Stimulated activated CD4-positive, alpha-beta T cell treated with anti-CD3 and anti-CD28 coated beads, Interleukin-1b, Interleukin-23, amount 100 ng/mL, for 1 hour (primary cell): ENCODE measurements around the gene LIPA.
"Not testable (repeated sequence)": the region's sequence is repeated elsewhere in the genome, so short reads cannot be mapped to it uniquely, and the experiment has no call there.

Experiments
- DNase-seq, 2 donors: peaks; one replicate each; pipeline ENCODE4 v3.0.0-alpha.2; 2020; ENCODE audit warnings: low read depth in 2 of 2

The LIPA gene

DNA sequence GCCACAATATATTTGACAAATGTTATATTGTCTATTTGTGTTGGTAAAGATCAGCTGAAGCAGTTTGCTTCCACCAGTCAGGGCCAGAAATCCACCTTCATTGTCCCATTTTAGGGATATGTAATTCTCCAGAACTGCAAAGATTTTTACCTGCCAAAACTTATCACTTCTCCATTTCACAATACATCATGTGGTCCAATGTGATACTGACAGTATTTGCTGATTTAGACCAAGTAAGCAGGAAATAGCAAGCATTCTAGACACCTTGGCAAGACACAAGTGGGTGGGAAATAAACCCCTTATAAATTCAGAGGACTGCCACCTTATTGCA, 18.5 kb upstream of the LIPA start:
- no peak for DNase-seq

DNA sequence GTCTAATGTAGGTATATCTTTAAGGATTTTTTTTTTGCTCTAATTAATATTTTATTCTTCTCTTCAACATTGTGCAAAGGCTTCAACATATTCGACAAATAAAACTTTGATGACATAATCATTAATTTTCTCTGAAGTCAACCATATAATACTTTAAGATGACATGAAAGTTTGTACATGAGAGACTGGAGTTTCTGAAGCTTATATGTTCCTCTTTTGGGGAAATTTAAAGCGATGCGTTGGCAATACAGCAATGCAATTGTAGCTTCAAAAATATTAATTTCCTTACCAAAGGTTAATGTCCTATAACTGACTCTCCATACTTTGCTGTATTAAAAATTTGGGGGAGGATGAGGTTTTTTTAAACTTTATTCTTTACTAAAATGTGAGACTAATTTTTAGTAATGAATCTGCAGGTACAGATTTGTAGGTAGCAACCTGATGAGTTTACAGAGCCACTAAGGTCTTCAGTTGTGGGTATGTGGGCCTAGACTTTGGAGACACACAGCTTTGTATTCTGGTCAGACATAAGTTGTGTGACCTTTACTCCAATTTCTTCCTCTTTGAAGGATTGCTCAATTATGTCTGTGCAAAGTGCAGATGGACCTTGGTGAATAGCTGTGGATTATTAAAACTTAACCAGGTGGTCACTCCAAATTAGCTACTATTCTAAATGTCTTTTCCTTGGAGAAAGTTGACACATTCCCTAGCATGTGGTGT, 18.0 kb upstream of the LIPA start:
- DNase-seq, result no peak

DNA sequence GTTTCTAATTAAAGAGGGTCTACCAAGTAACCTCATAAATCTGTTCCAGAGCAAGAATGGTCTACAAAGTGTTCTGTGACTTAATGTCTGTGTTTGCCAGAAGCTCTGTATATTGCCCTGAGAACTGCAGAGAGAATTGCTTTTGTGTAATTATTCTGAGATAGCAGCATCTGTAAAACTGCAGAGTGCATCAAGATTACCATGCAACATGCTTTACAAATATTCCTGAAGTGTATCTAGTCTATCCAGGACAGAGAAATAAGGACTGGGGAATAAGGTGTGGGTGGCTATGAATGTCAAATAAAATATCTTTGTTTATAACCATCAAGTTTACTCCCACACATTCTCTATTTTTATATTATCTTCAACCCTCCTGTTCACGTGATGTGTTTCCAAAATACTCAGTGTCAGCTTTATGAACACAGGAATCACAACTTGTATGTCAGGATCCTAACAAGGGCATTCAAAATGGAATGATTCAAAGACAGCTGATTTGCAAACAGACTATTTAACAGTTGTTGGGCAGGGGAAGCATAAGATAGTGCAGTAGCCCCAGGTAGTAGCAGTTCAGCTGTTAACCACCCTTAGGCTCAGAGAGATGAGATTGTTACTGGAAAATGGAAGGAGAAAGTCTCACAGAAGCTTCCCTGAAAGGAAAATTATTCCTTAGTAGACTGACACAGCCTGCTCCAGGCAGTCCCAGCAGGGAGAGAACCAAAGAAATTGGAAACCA, 15.3 kb upstream of the LIPA start:
- DNase-seq, result no peak

DNA sequence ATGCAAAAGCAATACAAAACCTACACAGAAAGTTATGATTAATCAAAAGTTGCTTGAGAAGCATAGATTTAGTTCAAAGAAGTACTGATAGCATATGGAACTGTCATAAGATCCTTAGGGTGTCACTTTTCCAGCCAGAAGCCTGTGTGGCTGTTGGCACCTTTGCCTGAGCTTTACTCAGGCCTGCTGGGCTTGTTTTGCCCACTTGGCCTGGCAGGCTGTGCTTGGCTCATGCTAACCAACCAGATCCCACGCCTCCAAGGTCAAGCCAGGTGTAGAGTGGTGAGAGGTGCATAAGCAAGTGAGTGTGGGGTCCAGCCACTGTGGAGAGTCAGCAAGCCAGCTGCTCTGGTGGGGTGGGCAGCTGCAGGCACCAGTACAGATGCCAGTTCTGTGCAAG, 12.0 kb upstream of the LIPA start:
- no peak for DNase-seq

DNA sequence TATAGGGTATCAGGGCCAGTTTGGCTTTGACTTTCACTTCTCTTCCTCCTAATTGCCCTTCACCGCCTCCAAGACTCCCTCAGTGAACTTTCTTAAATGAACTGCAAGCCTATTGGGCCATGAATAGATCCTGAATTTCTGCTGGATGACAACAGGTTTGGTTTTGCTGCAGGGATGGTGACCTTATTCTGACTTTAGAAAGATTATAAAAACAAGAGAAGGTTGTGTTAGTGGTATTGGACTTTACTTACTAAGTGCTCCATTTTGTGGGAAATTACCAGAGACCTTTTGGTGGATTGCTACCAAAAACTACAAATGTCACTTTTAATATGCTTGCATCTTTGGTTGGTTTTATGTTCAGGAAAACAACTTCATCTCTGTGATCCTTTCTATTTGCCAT, 11.5 kb upstream of the LIPA start:
- no peak for DNase-seq

DNA sequence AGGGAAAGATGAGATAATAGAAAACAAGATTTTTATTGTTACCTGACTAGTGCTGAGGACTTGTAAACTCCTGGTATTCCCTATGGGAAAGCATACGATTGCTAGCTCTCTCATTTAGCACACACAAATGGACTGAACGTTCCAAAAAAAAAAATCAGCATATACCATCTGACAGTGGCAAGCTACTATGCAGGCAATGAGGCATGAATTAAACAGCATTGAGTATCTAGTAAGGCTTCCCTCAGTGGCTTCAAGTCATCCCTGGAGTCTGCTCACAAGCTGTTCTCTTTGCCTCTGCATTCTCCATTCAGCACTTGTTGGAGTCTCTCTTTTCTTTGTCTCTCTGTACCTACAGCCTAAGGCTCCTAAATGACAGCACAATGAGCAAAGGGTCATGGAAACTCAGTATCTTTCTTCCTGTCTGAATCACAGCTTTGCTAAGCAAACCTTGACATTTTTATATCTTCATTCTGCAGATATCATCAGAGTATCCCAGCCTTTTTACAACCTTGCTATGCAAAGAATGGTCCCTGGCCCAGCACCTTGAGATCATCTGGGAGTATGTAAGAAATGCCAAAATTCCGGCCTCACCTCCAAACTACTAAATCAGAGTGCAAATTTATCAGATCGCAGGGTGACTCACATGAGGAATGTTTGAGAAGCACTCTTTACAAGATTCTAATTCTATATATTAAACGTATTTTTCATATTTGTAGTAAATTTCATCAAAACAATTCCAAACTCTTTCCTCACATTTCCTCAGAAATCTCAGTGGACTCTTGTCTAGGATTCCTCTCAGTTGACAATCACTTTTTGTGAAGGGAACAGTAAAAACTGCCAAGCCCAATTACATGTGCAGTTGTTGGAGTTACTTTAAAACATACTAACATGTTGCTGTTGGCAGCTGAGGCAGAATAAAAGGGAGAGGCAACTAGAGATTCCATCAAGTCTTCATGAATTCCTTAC, 10.8 kb upstream of the LIPA start:
- DNase-seq, result no peak

DNA sequence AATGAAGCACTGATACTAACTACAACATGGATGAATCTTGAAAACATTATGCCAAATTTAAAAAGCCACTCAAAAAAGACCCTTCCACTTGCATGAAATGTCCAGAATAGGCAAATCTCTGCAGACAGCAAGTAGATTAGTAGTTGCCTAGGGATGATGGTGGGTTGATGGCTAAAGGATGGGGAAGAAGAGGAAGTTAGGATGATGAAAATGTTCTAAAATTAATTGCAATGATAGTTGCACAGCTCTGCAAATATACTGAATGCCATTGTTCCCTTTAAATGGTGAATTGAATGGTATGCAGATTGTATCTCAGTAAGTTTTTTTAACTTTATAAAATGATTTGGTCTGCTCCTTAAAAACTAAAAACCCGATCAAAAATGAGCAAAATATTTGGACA, 7.3 kb upstream of the LIPA start:
- DNase-seq, result no peak

DNA sequence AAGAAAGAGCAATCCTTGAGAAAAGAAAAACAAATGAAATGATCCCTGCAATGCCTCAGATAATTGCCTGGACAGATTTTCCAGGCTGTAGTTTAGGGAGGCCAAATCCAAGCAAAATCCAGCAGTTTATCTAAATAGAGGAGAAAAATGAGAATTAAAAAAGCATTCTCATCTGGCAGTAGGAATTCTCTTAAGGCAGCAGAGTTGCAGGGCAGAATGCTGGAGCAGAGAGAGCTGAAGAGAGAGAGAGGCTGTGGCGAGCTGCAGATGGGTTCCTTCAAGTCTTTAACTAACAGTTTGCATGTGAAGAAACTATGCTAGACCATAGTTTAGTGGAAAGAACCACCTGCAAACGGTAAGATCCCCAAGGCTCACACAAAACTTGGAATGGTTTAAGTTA, 6.0 kb upstream of the LIPA start:
- DNase-seq, result no peak

DNA sequence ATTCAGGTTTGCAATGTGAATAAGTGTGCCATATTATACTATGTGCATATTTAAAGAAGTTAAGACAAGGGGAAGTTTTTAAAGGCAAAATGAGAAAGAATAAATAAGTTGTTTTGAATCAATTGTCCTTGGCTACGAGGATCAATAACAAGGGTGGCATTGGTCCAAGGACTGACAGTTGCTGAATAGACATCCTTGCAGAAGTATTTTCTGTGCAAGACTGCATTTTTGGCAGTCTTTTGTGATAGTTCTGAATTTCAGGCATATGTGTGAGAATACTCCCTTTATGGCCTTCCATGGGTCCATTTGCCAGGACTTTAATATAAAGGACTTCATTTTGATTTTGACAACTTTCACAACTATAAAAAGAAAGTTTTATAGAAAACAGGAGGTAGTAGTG, 5.4 kb upstream of the LIPA start:
- no peak for DNase-seq

DNA sequence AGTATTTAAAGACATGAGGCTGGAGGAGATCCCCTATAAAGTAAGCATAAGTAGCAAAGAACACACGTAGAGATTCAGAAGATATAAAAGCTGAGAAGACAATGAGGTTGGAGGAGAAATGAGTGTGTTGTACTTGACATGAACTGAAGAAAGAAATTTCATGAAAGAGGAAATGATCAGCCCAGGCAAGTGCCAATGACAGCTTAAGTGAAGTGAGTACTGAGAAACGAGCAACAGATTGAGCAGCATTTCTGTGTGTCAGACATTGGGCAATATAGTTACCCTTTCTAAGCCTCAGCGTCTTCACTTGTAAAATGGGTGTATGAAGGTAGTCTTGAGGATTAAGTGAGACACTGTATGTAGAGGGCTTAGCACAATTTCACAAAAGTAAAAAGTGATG, 4.8 kb upstream of the LIPA start:
- no peak for DNase-seq

DNA sequence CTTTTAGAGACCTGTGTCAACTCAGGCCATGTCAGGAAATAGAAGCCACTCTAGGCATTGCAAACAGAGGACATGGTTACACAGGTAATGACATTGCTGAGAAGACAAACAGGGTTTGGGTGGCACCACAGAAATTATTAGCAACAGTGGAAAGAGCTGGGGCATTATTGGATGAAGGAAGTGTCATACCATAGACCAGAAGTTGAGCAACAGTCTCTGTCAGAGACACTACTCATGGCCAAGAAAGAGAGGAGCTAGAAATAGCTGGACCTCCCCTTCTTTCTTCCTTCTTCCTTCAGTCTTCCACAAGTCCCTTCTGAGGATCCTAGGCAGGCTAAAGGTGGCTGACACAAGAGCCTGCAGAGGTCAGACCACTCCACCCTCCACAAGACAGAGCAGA, 4.2 kb upstream of the LIPA start:
- DNase-seq, result no peak

DNA sequence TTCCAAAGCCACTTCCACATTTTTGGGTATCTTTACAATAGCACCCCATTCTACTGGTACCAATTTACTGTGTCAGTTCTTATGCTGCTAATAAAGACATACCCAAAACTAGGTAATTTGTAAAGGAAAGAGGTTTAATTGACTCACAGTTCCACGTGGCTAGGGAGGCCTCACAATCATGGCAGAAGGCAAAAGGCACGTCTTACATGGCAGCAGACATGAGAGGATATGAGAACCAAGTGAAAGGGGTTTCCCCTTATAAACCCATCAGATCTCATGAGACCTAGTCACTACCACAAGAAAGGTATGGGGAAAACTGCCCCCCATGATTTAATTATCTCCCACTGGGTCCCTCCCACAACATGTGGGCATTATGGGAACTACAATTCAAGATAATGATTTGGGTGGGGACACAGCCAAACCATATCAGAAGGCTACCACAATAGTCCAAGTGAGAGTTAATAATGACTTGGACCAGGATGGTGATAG, 3.6 kb upstream of the LIPA start:
- DNase-seq, result not testable (repeated sequence)

DNA sequence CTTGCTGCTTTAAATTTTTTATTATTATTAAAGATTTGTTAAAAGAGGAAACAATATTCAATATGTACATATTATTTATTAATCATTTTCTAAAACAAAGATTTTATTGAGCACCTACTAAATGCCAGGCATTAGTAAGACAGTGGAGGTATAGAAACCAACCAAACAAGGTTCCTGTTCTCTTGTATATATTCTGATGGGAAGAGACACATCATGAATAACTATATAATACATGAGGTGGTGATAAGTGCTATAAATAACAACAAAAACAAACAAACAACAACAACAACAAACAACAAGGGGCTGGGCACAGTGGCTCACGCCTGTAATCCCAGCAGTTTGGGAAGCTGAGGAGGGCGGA, 630 bp upstream of the LIPA start:
- DNase-seq, result no peak

DNA sequence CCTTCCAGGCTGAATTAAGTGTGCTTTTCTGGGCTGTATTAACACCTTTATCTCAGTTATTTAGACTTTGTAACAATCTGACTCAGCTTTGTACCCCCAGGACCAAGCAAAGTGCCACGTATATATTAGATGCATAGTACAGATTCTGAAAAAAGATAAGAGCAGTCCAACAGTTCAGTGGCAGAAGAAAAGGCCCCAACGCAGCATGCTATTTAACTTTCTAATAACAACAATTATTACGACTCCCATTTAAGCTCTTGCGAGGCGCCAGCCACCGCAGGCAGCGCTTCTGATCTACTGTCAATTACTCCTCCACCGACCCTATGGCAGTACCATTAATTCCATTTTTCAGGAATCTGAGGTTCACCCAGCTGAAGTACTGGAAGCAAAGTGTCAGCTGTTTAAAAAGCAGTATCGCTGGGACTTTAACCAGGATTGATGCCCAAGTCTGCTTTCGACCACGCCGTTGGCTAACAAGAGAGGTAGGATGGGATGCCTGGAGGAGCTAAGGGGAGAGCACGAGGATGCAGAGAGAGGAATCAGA, 638 bp downstream of the LIPA start:
- DNase-seq, result no peak

DNA sequence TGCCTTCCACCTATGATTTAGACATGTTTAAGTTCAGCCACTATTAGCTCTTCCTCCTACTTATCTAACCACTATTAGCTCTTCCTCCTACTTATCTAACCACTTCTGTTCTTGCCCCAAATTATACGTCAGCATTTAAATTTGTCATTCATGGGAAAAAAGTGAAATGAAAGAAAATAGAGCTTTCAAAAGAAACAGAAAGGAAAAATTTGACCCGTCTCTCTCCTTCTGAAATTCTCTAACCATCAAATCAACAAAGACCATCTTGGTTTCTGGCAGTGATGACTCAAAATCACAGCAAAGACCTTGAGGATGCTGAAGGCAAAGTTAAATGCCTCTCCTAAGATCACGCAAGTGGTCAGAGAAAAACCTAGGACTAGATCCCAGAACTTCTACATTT, 2.6 kb downstream of the LIPA start:
- no peak for DNase-seq

DNA sequence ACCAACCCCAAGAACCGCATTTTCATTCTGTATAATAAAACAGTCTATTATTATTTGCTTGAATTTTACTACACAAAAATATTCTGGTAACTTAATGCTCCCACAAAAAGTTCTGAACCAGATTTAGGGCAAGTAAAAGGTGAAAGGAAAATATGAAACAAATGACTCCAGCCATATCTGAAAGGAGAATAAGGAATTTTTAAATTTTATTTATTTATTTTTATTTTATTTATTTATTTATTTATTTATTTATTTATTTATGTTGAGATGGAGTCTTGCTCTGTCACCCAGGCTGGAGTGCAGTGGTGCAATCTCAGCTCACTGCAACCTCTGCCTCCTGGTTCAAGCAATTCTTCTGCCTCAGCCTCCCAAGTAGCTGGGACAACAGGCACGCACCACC, 4.0 kb downstream of the LIPA start:
- DNase-seq, result not testable (repeated sequence)

DNA sequence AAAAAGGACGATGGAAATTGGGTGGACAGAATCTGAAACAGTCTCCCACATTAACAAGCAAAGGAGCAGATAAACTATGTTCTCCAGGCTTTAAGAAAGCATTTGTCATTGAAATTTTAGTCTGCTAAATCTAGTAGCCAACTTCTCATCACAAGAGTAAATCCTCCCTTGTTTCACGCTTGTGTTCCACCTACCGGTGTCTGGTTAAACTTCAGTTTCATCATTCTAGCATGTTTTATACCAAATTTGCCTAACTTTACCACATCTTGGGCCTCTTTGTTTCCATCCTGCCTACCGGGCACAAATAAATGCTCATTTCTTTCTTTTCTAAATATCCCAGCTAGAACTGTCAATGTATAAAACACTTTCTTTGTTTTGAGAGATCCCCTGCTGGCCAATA, 5.8 kb downstream of the LIPA start:
- DNase-seq, result no peak

DNA sequence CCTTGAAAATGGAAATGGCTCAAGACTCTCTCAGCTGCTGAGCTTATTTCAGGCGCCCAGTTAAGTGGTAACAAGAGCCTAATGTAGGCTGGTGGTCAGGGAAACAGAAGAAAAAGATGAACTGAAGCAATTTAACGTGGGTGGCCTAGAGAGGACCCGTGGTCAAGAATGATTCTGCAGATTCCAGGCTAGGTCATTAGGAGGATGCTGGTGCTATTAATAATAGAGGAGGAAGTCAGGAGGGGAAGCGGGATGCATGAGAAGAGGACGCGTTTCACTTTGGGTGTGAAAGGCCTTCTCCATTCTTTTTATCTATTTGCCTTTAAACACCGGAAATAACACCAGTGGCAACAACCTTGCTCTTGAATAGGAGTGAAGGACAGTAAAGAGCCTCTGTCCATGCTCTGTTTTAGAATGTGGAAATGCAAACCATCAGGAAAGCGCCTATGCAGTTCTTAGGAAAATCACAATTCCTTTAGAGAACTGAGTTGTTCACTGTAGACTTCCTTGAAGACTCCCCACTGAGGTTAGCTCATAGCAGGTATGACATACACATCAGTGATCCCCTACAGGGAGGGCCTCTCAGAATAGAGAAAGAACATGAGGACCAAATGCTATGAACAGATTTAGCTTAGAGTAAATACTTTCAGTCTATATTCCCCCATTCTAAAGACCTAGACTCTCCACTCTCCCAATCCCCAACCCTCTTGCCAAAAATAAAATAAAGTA, 8.6 kb downstream of the LIPA start:
- DNase-seq, result no peak

DNA sequence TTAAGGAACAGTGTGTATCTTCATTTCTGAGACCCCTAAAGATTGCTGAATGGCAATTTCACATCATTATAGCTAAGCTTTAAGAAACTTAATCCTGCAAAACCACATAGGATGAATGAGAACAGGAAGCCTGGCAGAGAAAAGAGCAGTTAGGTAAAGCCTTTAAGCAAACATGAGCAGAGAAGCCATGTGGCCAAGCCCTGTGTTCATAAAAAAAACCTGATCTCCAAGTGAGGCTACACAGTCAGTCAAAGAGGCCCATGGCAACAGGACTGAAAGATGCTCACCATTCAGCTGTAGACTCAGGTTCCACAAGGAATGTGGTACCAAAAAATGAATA, 9.3 kb downstream of the LIPA start:
- DNase-seq, result no peak

DNA sequence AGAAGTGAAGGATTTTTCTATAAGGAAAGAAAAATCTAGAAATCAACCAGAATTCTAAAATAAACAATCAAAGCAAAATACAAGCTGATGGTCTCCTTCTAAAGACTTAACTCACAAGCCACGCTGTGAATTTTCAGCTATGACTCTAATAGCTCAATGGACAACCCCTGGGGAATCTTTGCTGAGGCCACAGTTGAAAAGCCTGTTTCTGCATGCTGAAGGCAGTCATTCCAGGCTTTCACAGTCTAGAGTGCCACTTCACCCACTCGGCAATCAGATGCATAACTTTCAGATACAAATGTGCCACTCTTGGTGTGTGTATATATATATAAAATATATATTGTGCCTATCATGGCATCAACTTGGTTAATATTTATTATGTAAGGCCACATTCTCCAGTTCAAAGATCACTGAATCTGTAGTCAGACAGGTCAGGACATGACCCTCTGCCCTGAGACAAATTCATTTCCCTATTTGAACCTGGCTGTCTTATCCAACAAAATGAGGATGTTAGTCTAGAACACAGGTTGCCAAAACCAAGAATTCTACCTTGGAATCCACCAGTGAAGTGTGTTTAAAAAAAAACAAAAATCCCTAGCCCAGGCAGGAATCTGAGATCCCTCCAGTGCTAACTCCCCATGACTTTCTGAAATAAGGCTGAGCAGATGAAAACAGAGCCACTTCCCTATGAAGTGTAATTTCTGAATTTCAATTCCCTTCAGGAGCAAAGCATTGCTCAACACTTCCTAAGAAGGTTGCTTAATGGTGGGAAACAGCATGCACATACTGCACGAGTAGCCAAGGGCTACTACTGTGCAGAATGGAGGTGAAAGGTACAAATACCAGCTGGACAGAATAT, 9.9 kb downstream of the LIPA start:
- no peak for DNase-seq

DNA sequence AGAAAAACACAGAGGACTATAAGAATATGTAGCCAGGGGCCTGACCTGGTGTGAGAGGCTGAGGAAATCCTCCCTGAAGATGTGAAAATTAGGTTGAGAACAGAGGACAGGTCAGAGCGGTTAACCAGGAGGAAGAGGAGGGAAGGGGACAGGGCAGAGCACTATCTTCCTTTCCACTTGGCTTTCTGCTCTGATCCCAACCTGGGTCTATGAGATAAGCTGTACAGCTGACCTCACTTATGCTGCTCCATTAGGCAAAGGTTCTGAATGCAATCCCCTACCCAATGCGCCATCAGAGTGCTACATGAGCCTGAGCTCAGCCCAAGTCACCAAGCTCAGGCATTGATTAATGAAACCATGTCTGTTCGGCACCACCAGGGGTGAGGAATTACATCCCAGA, 10.5 kb downstream of the LIPA start:
- no peak for DNase-seq
